ENCODE data around the gene ANOS1. TPM values are rescaled to one million over a fixed set of nuclear protein-coding genes. Genes with fewer than 3 reads are reported as not detected.

Gene ANOS1
- total and polyA plus RNA-seq, 2 of the 13 experiments (the other 11 are each of a cell fraction or from before 2014, with no cell fraction given): not detected

DNA sequence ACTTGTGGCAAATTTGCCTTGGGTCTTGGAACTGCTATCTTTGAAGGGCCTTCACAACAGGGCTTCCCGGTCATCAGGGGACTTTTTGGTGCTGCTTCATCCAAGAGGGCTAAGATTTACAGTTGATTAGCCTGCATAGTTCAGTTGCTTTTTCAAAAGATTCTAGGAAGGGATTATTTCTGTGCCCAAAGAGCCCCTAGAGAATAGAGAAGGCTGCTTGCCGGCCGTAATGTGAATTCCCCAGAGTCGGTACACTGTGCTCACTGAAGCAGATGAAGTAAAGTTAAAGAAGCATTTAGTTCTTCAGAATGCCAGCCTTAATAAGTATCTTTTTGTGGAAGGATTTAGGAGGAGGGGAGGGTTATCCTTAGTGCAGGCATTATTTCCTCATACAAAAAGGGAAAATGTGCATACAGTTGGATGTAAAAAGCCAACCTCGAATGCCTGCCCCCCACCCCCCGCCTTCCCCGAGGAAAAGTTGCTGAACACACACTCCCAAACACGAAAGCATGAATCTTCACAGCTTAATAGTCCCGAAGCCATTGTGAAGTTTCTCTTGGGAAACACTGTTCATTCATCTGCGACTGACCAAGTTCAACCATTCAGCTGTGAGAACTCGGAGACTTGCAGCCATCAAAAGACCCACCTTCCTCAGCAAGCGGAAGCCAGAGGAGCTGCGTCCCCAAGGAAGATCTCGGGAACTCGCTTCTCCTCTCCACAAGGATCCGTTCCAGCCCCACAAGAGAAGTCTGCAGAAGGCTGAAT, 47.6 kb downstream of the ANOS1 start (continued):
- TF ChIP-seq, protein P1, sequence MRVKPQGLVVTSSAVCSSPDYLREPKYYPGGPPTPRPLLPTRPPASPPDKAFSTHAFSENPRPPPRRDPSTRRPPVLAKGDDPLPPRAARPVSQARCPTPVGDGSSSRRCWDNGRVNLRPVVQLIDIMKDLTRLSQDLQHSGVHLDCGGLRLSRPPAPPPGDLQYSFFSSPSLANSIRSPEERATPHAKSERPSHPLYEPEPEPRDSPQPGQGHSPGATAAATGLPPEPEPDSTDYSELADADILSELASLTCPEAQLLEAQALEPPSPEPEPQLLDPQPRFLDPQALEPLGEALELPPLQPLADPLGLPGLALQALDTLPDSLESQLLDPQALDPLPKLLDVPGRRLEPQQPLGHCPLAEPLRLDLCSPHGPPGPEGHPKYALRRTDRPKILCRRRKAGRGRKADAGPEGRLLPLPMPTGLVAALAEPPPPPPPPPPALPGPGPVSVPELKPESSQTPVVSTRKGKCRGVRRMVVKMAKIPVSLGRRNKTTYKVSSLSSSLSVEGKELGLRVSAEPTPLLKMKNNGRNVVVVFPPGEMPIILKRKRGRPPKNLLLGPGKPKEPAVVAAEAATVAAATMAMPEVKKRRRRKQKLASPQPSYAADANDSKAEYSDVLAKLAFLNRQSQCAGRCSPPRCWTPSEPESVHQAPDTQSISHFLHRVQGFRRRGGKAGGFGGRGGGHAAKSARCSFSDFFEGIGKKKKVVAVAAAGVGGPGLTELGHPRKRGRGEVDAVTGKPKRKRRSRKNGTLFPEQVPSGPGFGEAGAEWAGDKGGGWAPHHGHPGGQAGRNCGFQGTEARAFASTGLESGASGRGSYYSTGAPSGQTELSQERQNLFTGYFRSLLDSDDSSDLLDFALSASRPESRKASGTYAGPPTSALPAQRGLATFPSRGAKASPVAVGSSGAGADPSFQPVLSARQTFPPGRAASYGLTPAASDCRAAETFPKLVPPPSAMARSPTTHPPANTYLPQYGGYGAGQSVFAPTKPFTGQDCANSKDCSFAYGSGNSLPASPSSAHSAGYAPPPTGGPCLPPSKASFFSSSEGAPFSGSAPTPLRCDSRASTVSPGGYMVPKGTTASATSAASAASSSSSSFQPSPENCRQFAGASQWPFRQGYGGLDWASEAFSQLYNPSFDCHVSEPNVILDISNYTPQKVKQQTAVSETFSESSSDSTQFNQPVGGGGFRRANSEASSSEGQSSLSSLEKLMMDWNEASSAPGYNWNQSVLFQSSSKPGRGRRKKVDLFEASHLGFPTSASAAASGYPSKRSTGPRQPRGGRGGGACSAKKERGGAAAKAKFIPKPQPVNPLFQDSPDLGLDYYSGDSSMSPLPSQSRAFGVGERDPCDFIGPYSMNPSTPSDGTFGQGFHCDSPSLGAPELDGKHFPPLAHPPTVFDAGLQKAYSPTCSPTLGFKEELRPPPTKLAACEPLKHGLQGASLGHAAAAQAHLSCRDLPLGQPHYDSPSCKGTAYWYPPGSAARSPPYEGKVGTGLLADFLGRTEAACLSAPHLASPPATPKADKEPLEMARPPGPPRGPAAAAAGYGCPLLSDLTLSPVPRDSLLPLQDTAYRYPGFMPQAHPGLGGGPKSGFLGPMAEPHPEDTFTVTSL (CRISPR knock-in tag; IDR thresholded peaks at IDR 0.05; ENCODE audit: borderline replicate concordance): no peak
- no peak for TF ChIP-seq NFYB (CRISPR knock-in tag; IDR thresholded peaks at IDR 0.05)
- TF ChIP-seq HES4 (CRISPR knock-in tag; IDR thresholded peaks at IDR 0.05; ENCODE audit: borderline replicate concordance): no peak

DNA sequence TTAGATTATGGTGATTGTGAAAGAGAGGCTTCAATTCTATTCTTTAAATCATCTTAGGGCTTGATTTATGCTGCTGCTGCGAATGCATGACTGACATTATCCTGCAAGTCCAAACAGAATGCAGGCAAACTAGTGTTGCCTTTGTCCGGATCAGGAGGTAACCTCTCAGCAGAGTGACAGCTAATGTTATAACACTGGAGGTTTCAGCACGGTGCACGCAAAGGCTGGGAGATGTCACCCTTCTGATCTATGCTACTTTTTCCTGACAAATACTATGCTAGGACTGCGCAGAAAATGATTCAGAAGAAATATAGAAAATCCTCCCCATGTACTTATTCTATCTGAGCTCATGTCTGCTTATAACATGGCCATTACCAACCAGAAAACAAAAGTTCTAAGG, 48.2 kb downstream of the ANOS1 start:
- Histone ChIP-seq H3K36me3 (replicated peaks in 1 of 2; ENCODE audit: control insufficient read depth in 1 of 2, insufficient read depth in 2 of 2, low read length in 2 of 2) (no peaks in the 10 kb centered on the region), H2AFZ (ENCODE audit: low read length) (no peak overlapping the region), H3K9ac (ENCODE audit: insufficient read depth, low read depth, low read length) (no peak overlapping the region), H4K20me1 (ENCODE audit: insufficient read depth, low read length) (no peaks in the 10 kb centered on the region), H3K79me2 (ENCODE audit: insufficient read depth, low read length) (no peaks in the 10 kb centered on the region), H3K27me3 (ENCODE audit: control insufficient read depth in 1 of 2, insufficient read depth in 2 of 2, low read length in 2 of 2) (no peaks in the 10 kb centered on the region; a peak in 1 of 5 replicates), H3K9me3 (ENCODE audit: low read length) (no peaks in the 10 kb centered on the region), H3K4me3 (replicated peaks in 1 of 3; ENCODE audit: insufficient read depth in 1 of 3, low read depth in 2 of 3, low read length in 3 of 3) (no peak overlapping the region), H3K4me1 (ENCODE audit: insufficient read depth, low read length) (no peaks in the 10 kb centered on the region), H3K27ac (ENCODE audit: extremely low read length, insufficient read depth, low read length) (no peak overlapping the region), H3K4me2 (ENCODE audit: low read depth, low read length) (no peak overlapping the region)
- ATAC-seq (no peak), DNase-seq (ENCODE audit: low spot score) (no peak), FAIRE-seq (no peak)
- 0% methylated on average over 4 of the region's 5 CpGs for WGBS (ENCODE audit: low lambda C conversion rate)
- in situ Hi-C loops (cut with HindIII; ENCODE audit: extremely low pct_ligation_motif_present, low pct_unique_long_range_greater_than_20kb) (no loop called here), intact Hi-C loops (cut with micrococcal nuclease; ENCODE audit: unreplicated experiment) (no loop called here)
- ChIA-PET POLR2A (no interaction called here), CTCF (ENCODE audit: low intra/inter-chr PET ratio, low total read pairs) (no interaction called here)
- BruUV-seq (replicated peaks): no TSS peak
- TF ChIP-seq POLR2AphosphoS5 (IDR thresholded peaks at IDR 0.05; ENCODE audit: low read depth, low read length) (no peak), ZNF556 (CRISPR knock-in tag; IDR thresholded peaks at IDR 0.05; ENCODE audit: borderline replicate concordance) (no peak), LCORL (IDR thresholded peaks at IDR 0.05) (no peak), LCORL (CRISPR knock-in tag; IDR thresholded peaks at IDR 0.05) (no peak), MAFF (IDR thresholded peaks at IDR 0.05; ENCODE audit: low read depth, low read length) (no peak), ZSCAN22 (CRISPR knock-in tag; IDR thresholded peaks at IDR 0.05) (no peak), GZF1 (CRISPR knock-in tag; IDR thresholded peaks at IDR 0.05) (no peak), TSC22D2 (CRISPR knock-in tag; IDR thresholded peaks at IDR 0.05; ENCODE audit: borderline replicate concordance) (no peak), ZNF703 (CRISPR knock-in tag; IDR thresholded peaks at IDR 0.05; ENCODE audit: borderline replicate concordance) (no peak), ZNF737 (CRISPR knock-in tag; IDR thresholded peaks at IDR 0.05; ENCODE audit: borderline replicate concordance) (no peak), SIX4 (CRISPR knock-in tag; IDR thresholded peaks at IDR 0.05) (no peak), THAP9 (CRISPR knock-in tag; IDR thresholded peaks at IDR 0.05; ENCODE audit: borderline replicate concordance) (no peak)

Data from HepG2 (cell line).